Mesendoderm (in vitro differentiated cells): Measurements from ENCODE around the gene TMEM116.
A peak's percentile ranks its signal among the peaks of the same experiment; 100 is the strongest.
"Not testable (repeated sequence)": the region's sequence is repeated elsewhere in the genome, so short reads cannot be mapped to it uniquely, and the experiment has no call there.

Source experiments
- DNase-seq: peaks from one replicate; pipeline ENCODE4 v3.0.0; 2013
- H2AK5ac ChIP-seq: 2 replicates; pipeline ENCODE4 v1.6.1; 2013; ENCODE audit warnings: low read length, inconsistent platforms
- H2BK120ac ChIP-seq: 2 replicates; pipeline ENCODE4 v1.6.1; 2013; ENCODE audit warnings: low read depth, mild to moderate bottlenecking, low read length, moderate library complexity, mixed read lengths
- H2BK15ac ChIP-seq: replicated peaks from 2 replicates; pipeline ENCODE4 v1.6.1; 2013; ENCODE audit warnings: low read depth, mild to moderate bottlenecking, moderate library complexity
- H2BK5ac ChIP-seq: 2 replicates; pipeline ENCODE4 v1.6.1; 2013; ENCODE audit warnings: low read length, inconsistent platforms
- H3K18ac ChIP-seq: 2 replicates; pipeline ENCODE4 v1.6.1; 2013; ENCODE audit warnings: mild to moderate bottlenecking, low read length, mixed read lengths
- H3K23ac ChIP-seq: one replicate; pipeline ENCODE4 v1.6.1; 2013; ENCODE audit warnings: low read length
- H3K27ac ChIP-seq: 2 replicates; pipeline ENCODE4 v1.5.1; 2013; ENCODE audit warnings: low read depth, mild to moderate bottlenecking, inconsistent platforms, low read length, moderate library complexity
- H3K27me3 ChIP-seq: 2 replicates; pipeline ENCODE4 v1.6.1; 2013; ENCODE audit warnings: low read length, control low read depth, mild to moderate bottlenecking, inconsistent platforms; ENCODE audit not compliant: insufficient read depth, poor library complexity
- H3K36me3 ChIP-seq: 2 replicates; pipeline ENCODE4 v1.6.1; 2013; ENCODE audit warnings: low read length, inconsistent platforms; ENCODE audit not compliant: control insufficient read depth, insufficient read depth
- H3K4ac ChIP-seq: one replicate; pipeline ENCODE4 v1.6.1; 2013; ENCODE audit warnings: low read depth, mild to moderate bottlenecking, low read length, moderate library complexity
- H3K4me1 ChIP-seq: 2 replicates; pipeline ENCODE4 v1.6.1; 2013; ENCODE audit warnings: low read depth, low read length, inconsistent platforms; ENCODE audit not compliant: control insufficient read depth
- H3K4me2 ChIP-seq: 2 replicates; pipeline ENCODE4 v1.6.1; 2013; ENCODE audit warnings: low read length
- H3K4me3 ChIP-seq: 2 replicates; pipeline ENCODE4 v1.5.1; 2013; ENCODE audit warnings: mild to moderate bottlenecking, low read length
- H3K56ac ChIP-seq: one replicate; pipeline ENCODE4 v1.6.1; 2013; ENCODE audit warnings: low read length
- H3K79me1 ChIP-seq: 2 replicates; pipeline ENCODE4 v1.6.1; 2013; ENCODE audit warnings: low read length, inconsistent platforms
- H3K79me2 ChIP-seq: 2 replicates; pipeline ENCODE4 v1.6.1; 2013; ENCODE audit warnings: mild to moderate bottlenecking, low read length; ENCODE audit not compliant: control insufficient read depth, insufficient read depth
- H3K9ac ChIP-seq: 2 replicates; pipeline ENCODE4 v1.6.1; 2013; ENCODE audit warnings: low read length, inconsistent platforms
- H4K5ac ChIP-seq: one replicate; pipeline ENCODE4 v1.6.1; 2013; ENCODE audit warnings: low read length
- H4K8ac ChIP-seq: one replicate; pipeline ENCODE4 v1.6.1; 2013; ENCODE audit warnings: low read depth, mild to moderate bottlenecking, control low read depth, low read length, moderate library complexity
- WGBS: extraction: QIAGEN DNeasy Blood & Tissue Kit; methylation state at CpG from one replicate; pipeline ENCODE4 v1.1.7; 2013; ENCODE audit warnings: low lambda C conversion rate, missing lambda C conversion rate; ENCODE audit not compliant: insufficient coverage; ENCODE audit errors: extremely low coverage; 5-methylcytosine and 5-hydroxymethylcytosine counted together

Gene TMEM116

DNA sequence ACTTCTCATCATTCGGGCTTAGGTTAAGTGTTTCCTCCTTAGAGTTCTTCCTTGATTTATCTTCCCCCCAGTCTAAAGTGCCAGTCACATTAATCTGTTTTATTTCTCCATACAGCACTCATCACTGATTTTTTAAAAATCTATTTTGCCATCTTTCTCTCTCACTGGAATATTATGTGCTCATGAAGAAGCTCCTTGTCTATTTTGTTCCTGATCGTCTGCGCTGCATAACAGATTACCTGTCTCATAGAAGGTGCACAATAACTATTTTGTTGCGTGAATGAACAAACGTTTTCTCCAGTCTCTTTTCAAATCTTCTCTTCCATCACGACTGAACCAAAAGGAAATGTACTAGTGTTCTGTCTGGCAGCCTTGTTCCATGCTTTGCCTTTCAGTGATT, 3.0 kb upstream of the TMEM116 start:
- Histone ChIP-seq H4K8ac (no peak overlapping the region), H3K79me2 (peaks cover 50% of the 10 kb centered on the region), H3K4ac (no peak overlapping the region), H3K36me3 (peaks cover 1% of the 10 kb centered on the region), H3K79me1 (peaks cover 23% of the 10 kb centered on the region), H3K56ac (no peak overlapping the region), H3K27me3 (no peaks in the 10 kb centered on the region), H3K4me1 (peaks cover 2% of the 10 kb centered on the region), H3K9ac (no peak overlapping the region), H2AK5ac (no peak overlapping the region), H3K18ac (no peak overlapping the region), H3K4me3 (no peak overlapping the region), H2BK15ac (no peak overlapping the region), H4K5ac (no peak overlapping the region), H3K27ac (no peak overlapping the region), H2BK120ac (no peak overlapping the region), H3K4me2 (no peak overlapping the region), H2BK5ac (no peak overlapping the region), H3K23ac (no peak overlapping the region)
- no peak for DNase-seq
- WGBS, result no CpG with 5 or more reads among the region's 6 CpGs

DNA sequence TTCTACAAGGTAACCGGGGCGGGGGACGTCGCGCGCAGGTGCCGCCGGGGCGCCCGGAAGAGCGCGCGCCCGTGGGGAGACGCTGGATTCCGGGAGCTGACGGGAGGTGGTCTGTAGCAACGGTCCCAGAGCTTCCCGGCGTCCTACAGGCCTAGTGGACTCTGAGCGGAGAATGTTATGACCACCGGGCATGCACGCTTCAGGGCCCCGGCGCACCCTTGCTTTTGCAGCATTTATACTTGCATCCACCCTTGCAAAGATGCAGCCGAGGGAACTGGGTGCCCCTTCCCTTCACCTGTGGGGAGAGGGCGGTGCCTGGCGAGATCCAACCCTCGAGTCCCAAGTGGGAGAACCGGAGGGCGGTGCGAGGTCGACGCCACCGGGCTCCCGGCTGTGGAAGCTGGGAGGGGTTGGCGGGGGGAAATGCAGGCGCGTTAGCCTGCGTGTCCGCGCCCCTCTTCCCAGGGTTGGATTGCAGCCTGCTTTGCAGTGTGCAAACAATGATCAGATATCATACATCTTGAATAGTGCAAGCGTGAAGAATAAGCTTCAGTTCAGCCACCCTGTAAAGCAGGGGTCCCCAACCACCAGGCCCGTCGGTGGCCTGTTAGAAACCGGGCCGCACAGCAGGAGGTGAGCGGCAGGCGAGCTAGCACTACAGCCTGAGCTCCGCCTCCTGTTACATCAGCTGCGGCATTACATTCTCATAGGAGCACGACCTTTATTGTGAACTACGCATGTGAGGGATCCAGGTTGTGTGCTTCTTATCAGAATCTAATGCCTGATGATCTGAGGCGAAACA, 837 bp upstream of the TMEM116 start:
- H3K4me1 ChIP-seq, result peaks cover 2% of the 10 kb centered on the region
- H3K27me3 ChIP-seq, result no peaks in the 10 kb centered on the region
- no peak overlapping the region for H4K5ac ChIP-seq
- H4K8ac ChIP-seq, result no peak overlapping the region
- peak overlapping the region; percentile 17 for H3K4ac ChIP-seq
- peak overlapping the region; percentile 79 for H3K27ac ChIP-seq
- peak; percentile 91 for DNase-seq
- no peak overlapping the region for H2AK5ac ChIP-seq
- H3K56ac ChIP-seq, result peak overlapping the region; percentile 86
- H2BK5ac ChIP-seq, result peak overlapping the region; percentile 29
- no peak overlapping the region for H2BK15ac ChIP-seq
- H3K79me1 ChIP-seq, result peaks cover 19% of the 10 kb centered on the region
- peak overlapping the region; percentile 53 for H3K4me3 ChIP-seq
- peak overlapping the region; percentile 34 for H3K18ac ChIP-seq
- H3K23ac ChIP-seq, result peak overlapping the region; percentile 67
- H2BK120ac ChIP-seq, result no peak overlapping the region
- WGBS, result no CpG with 5 or more reads among the region's 54 CpGs
- H3K4me2 ChIP-seq, result peak overlapping the region; percentile 68
- H3K79me2 ChIP-seq, result peaks cover 43% of the 10 kb centered on the region
- no peaks in the 10 kb centered on the region for H3K36me3 ChIP-seq
- peak overlapping the region; percentile 80 for H3K9ac ChIP-seq

DNA sequence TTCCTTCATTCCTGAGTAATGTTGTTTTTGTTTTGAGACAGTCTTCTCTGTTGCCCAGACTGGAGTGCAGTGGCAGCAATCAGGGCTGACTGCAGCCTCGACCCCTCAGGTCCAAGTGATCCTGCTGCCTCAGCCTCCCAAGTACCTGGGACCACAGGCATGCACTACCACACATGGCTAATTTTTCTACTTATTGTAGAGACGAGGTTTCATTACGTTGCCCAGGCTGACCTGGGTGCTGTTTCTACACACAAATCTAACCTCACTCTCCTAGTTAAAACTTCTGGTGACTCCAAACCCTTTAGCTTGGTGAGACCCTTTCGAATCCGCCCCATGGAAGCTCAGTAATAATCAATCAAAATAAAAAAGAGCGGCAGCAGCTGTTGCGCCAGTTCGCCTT, 1.3 kb downstream of the TMEM116 start:
- Histone ChIP-seq H3K27me3 (no peaks in the 10 kb centered on the region), H4K5ac (no peak overlapping the region), H3K4me2 (peak overlapping the region; percentile 97), H3K79me1 (peaks cover 18% of the 10 kb centered on the region), H2AK5ac (no peak overlapping the region), H2BK120ac (no peak overlapping the region), H3K4ac (no peak overlapping the region), H3K9ac (peak overlapping the region; percentile 99), H3K79me2 (peaks cover 29% of the 10 kb centered on the region), H3K4me3 (no peak overlapping the region), H3K27ac (no peak overlapping the region), H3K18ac (no peak overlapping the region), H3K36me3 (no peaks in the 10 kb centered on the region), H2BK15ac (no peak overlapping the region), H3K23ac (no peak overlapping the region), H2BK5ac (no peak overlapping the region), H3K4me1 (peaks cover 2% of the 10 kb centered on the region), H4K8ac (no peak overlapping the region), H3K56ac (peak overlapping the region; percentile 100)
- WGBS, result no CpG with 5 or more reads among the region's 8 CpGs
- no peak for DNase-seq

DNA sequence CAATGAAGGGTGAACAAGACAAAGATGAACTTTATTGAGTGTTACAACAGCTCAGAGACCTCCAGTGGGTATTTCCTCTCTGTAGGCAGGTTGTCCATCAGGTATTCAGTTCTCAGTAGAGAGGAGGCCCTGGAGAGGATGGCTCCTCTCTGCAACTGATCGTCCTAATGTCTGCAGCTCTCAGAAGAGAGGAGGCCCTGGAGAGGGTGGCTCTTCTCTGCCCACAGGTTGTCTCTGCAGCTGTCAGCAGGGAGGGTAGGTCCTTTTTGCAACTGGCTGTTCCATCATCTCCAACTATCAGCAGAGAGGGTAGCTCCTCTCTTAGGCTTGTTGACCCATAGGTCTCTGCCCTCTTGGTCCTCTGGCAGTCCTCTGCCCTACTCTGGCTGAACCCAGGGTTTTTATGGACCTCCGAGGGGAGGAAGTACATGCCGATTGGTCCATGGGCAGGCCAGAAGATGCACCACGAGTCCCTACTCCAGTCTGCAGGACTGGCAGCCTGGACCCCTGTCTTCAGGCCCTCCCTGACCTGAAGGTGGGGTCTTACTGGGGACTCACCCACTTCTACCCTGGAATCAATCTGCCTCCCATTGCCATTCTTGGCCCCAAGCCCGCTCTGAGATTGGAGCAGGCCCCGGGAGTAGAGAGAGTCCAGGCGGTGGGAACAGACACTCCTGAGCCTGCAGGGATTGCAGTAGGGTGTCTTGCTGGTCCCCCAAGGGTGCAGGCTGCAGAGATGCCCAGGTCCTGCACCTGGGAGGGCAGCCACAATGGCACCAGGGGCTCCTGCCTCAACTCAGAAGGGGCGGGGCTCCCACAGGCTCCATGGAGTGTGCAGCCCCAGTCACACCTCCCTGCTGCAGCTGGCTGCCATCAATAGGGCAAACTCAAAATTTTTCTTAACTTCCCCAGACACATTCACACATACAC, 2.3 kb downstream of the TMEM116 start:
- Histone ChIP-seq H3K36me3 (no peaks in the 10 kb centered on the region), H4K5ac (no peak overlapping the region), H3K18ac (no peak overlapping the region), H2BK15ac (no peak overlapping the region), H3K23ac (no peak overlapping the region), H3K4ac (no peak overlapping the region), H3K27me3 (no peaks in the 10 kb centered on the region), H3K4me3 (no peak overlapping the region), H3K56ac (no peak overlapping the region), H3K4me1 (peaks cover 2% of the 10 kb centered on the region), H3K9ac (no peak overlapping the region), H3K79me1 (peaks cover 14% of the 10 kb centered on the region), H4K8ac (no peak overlapping the region), H2AK5ac (no peak overlapping the region), H3K27ac (no peak overlapping the region), H3K4me2 (no peak overlapping the region), H2BK120ac (no peak overlapping the region), H3K79me2 (peaks cover 20% of the 10 kb centered on the region), H2BK5ac (no peak overlapping the region)
- WGBS, result no CpG with 5 or more reads among the region's 8 CpGs
- no peak for DNase-seq

DNA sequence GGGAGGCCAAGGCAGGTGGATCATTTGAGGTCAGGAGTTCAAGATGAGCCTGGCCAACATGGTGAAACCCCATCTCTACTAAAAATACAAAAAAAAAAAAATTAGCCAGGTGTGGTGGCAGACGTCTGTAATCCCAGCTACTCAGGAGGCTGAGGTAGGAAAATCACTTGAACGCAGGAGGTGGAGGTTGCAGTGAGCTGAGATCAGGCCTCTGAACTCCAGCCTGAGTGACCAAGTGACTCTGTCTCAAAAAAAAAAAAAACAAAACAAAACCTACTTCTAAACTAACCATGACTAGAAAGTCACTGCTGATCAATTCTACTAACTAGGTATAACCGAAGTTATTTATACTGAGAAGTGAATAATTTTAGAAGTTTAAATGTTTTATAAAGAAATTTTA, 3.4 kb downstream of the TMEM116 start:
- H3K4me1 ChIP-seq, H4K5ac ChIP-seq, H3K4me2 ChIP-seq, H2BK5ac ChIP-seq, H2BK15ac ChIP-seq, H3K4me3 ChIP-seq, H3K36me3 ChIP-seq, H2AK5ac ChIP-seq, H3K9ac ChIP-seq, H3K23ac ChIP-seq, DNase-seq, H3K18ac ChIP-seq, H3K56ac ChIP-seq, H4K8ac ChIP-seq, H2BK120ac ChIP-seq, H3K27ac ChIP-seq, H3K4ac ChIP-seq, H3K27me3 ChIP-seq: not testable (repeated sequence)
- WGBS, result no CpG with 5 or more reads among the region's 3 CpGs
- Histone ChIP-seq H3K79me1 (peaks cover 11% of the 10 kb centered on the region), H3K79me2 (peaks cover 11% of the 10 kb centered on the region)
